ENCODE results near the gene SCAP.

DNA sequence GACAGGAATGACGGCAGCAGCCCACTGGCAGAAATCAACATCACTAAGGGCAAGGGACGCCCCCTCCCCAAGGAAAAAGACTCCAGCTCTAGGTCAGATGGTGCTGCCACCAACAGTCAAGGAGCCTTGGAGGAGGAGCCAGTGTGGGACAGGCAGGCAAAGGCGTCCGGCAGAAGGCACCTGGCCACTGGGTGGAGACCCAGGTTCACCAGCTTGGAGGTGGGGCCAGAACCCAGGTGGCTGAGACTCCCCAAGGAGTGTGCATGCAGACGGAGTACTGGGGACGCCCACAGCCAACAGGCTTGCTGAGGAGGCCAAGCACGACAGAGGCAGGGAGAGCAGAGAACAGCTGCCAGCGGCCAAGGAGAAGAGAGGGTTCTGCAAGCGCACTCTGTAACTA, 59.7 kb downstream of the SCAP start:
- TF ChIP-seq GATA3 (IDR thresholded peaks at IDR 0.05; ENCODE audit: low read depth, low read length) (no peak), GATA2 (IDR thresholded peaks at IDR 0.05; ENCODE audit: low read depth, low read length) (no peak)

Measured in SH-SY5Y (cell line).